GOT3 (cell line): ENCODE measurements around the gene PIR.

Experiments used
- DNase-seq: peaks from one replicate; lab custom pipeline; 2025; ENCODE audit warnings: mixed read lengths; lab: John Stamatoyannopoulos, UW

PIR gene

GRCh38 chrX:15493118-15493962, at the start of gene PIR:
Gene PIR (minus strand): TSS chrX:15493333. CDS start chrX:15491257, 2,076 bp downstream.
- peak; percentile 94 for DNase-seq

- no peak for DNase-seq
Observed at GRCh38 chrX:15530318-15530717, 37.2 kb upstream of the PIR start.

GRCh38 chrX:15529165-15529564, 36.0 kb upstream of the PIR start:
- DNase-seq: no peak

GRCh38 chrX:15525664-15526416, 32.7 kb upstream of the PIR start:
- DNase-seq: no peak

GRCh38 chrX:15524417-15524816, 31.3 kb upstream of the PIR start:
- DNase-seq: no peak

GRCh38 chrX:15523088-15523487, 30.0 kb upstream of the PIR start:
- DNase-seq: no peak

- DNase-seq: no peak
Observed at GRCh38 chrX:15522464-15522863, 29.3 kb upstream of the PIR start.

- no peak for DNase-seq
Observed at GRCh38 chrX:15515931-15516330, 22.8 kb upstream of the PIR start.

- DNase-seq: no peak
Observed at GRCh38 chrX:15514279-15514678, 21.1 kb upstream of the PIR start.

GRCh38 chrX:15512401-15512965, 19.4 kb upstream of the PIR start:
- no peak for DNase-seq

GRCh38 chrX:15511563-15511962, 18.4 kb upstream of the PIR start:
- DNase-seq: no peak

GRCh38 chrX:15509845-15510244, 16.7 kb upstream of the PIR start:
- DNase-seq: no peak

GRCh38 chrX:15507005-15507404, 13.9 kb upstream of the PIR start:
- no peak for DNase-seq

GRCh38 chrX:15505101-15505500, 12.0 kb upstream of the PIR start:
- no peak for DNase-seq

GRCh38 chrX:15504661-15505060, 11.5 kb upstream of the PIR start:
- no peak for DNase-seq

GRCh38 chrX:15501506-15501905, 8.4 kb upstream of the PIR start:
- no peak for DNase-seq

- no peak for DNase-seq
Observed at GRCh38 chrX:15500497-15500966, 7.4 kb upstream of the PIR start, which contains the start of gene BMX. Gene BMX (plus strand): TSS chrX:15500807. CDS start chrX:15508354, 7,547 bp downstream.

- DNase-seq: no peak
Observed at GRCh38 chrX:15499976-15500375, 6.8 kb upstream of the PIR start.

GRCh38 chrX:15498741-15499140, 5.6 kb upstream of the PIR start:
- no peak for DNase-seq

- peak; percentile 44 for DNase-seq
Observed at GRCh38 chrX:15497865-15498264, 4.7 kb upstream of the PIR start.

GRCh38 chrX:15496824-15497223, 3.7 kb upstream of the PIR start:
- DNase-seq: no peak

GRCh38 chrX:15495801-15496200, 2.7 kb upstream of the PIR start:
- no peak for DNase-seq

- no peak for DNase-seq
Observed at GRCh38 chrX:15492469-15492868, 664 bp downstream of the PIR start.
